ENCODE results near the gene MISP.

DNA sequence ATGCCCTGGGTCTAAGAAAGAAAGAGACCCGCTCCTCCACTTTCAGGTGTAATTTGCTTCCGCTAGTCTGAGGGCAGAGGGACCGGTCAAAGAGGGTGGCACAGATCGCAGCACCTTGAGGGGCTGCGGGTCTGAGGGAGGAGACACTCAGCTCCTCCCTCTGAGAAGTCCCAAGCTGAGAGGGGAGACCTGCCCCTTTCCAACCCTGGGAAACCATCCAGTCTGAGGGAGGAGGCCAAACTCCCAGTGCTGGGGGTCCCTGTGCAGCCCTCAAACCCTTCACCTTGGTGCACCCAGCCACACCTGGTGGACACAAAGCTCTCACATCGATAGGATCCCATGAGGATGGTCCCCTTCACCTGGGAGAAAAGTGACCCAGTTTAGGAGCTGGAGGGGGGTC is 13.0 kb downstream of the MISP start:
- no peak for TF ChIP-seq CTCF (IDR thresholded peaks at IDR 0.05)
- no peak for TF ChIP-seq EZH2 (IDR thresholded peaks at IDR 0.05)
- TF ChIP-seq EZH2phosphoT487 (IDR thresholded peaks at IDR 0.05) = no peak

Measured in neural progenitor cell (in vitro differentiated cells).